HUES6 (cell line): ENCODE results near the gene TNRC18.
"Not testable (repeated sequence)": the region's sequence is repeated elsewhere in the genome, so short reads cannot be mapped to it uniquely, and the experiment has no call there.

Experiments
- H3K27ac ChIP-seq: 2 replicates; pipeline ENCODE4 v1.7.0; 2013; ENCODE audit warnings: low read depth, mild to moderate bottlenecking, low read length, inconsistent platforms
- H3K27me3 ChIP-seq: 2 replicates; pipeline ENCODE4 v1.6.1; 2013; ENCODE audit warnings: low read length; ENCODE audit not compliant: control insufficient read depth, insufficient read depth
- H3K36me3 ChIP-seq: 2 replicates; pipeline ENCODE4 v1.6.1; 2013; ENCODE audit warnings: low read length; ENCODE audit not compliant: control insufficient read depth, insufficient read depth
- H3K4me1 ChIP-seq: 2 replicates; pipeline ENCODE4 v1.6.1; 2013; ENCODE audit warnings: low read length; ENCODE audit not compliant: control insufficient read depth, insufficient read depth
- H3K4me3 ChIP-seq: 2 replicates; pipeline ENCODE4 v1.5.1; 2013; ENCODE audit warnings: low read depth, low read length
- H3K9ac ChIP-seq: one replicate; pipeline ENCODE4 v1.6.1; 2013; ENCODE audit warnings: mild to moderate bottlenecking, low read length
- H3K9me3 ChIP-seq: 2 replicates; pipeline ENCODE4 v1.6.1; 2013; ENCODE audit warnings: low read depth, low read length; ENCODE audit not compliant: control insufficient read depth, insufficient read depth

Gene TNRC18

GRCh38 chr7:5284304-5285281 is 139.0 kb downstream of the TNRC18 start:
- Histone ChIP-seq H3K27me3 (peaks cover 14% of the 10 kb centered on the region), H3K9ac (no peak overlapping the region), H3K4me3 (no peak overlapping the region), H3K36me3 (no peaks in the 10 kb centered on the region), H3K27ac (no peak overlapping the region), H3K4me1 (peaks cover 5% of the 10 kb centered on the region), H3K9me3 (no peaks in the 10 kb centered on the region)

- peaks cover 14% of the 10 kb centered on the region for H3K27me3 ChIP-seq
- no peak overlapping the region for H3K27ac ChIP-seq
Observed at GRCh38 chr7:5283421-5284303, 140.0 kb downstream of the TNRC18 start.

GRCh38 chr7:5282543-5283316 is 140.9 kb downstream of the TNRC18 start, which contains the start of gene SLC29A4:
SLC29A4 (plus strand) TSS chr7:5282943; CDS start chr7:5287817, 4,874 bp downstream.
- Histone ChIP-seq H3K27ac (no peak within 1 kb of the TSS), H3K9ac (no peak within 1 kb of the TSS), H3K27me3 (peaks cover 14% of the 10 kb centered on the region), H3K4me1 (peaks cover 5% of the 10 kb centered on the region), H3K4me3 (peak within 1 kb of the TSS; percentile 66), H3K36me3 (no peaks in the 10 kb centered on the region), H3K9me3 (no peaks in the 10 kb centered on the region)

More at GRCh38 chr7:5283421-5284303, 140.0 kb downstream of the TNRC18 start:
- H3K36me3 ChIP-seq = no peaks in the 10 kb centered on the region
- H3K4me1 ChIP-seq = peaks cover 5% of the 10 kb centered on the region
- H3K9me3 ChIP-seq = no peaks in the 10 kb centered on the region
- peak overlapping the region; percentile 66 for H3K4me3 ChIP-seq
- H3K9ac ChIP-seq = no peak overlapping the region

GRCh38 chr7:5281598-5282500 is 141.8 kb downstream of the TNRC18 start:
- H3K4me1 ChIP-seq, H3K9ac ChIP-seq, H3K9me3 ChIP-seq, H3K36me3 ChIP-seq, H3K27ac ChIP-seq: not testable (repeated sequence)
- Histone ChIP-seq H3K27me3 (peaks cover 14% of the 10 kb centered on the region), H3K4me3 (peak overlapping the region; percentile 43; the same call in 1 of the 2 replicates)

- H3K9me3 ChIP-seq = no peaks in the 10 kb centered on the region
- H3K4me3 ChIP-seq = no peak overlapping the region
- H3K4me1 ChIP-seq = peaks cover 5% of the 10 kb centered on the region
- H3K36me3 ChIP-seq = no peaks in the 10 kb centered on the region
- H3K27ac ChIP-seq = no peak overlapping the region
- H3K9ac ChIP-seq = no peak overlapping the region
- H3K27me3 ChIP-seq = peaks cover 13% of the 10 kb centered on the region
Observed at GRCh38 chr7:5279734-5280133, 143.9 kb downstream of the TNRC18 start.

GRCh38 chr7:5278766-5279165 is 144.9 kb downstream of the TNRC18 start:
- peaks cover 4% of the 10 kb centered on the region for H3K27me3 ChIP-seq
- H3K9me3 ChIP-seq = no peaks in the 10 kb centered on the region

GRCh38 chr7:5276611-5277010 is 147.0 kb downstream of the TNRC18 start:
- H3K4me1 ChIP-seq = peaks cover 4% of the 10 kb centered on the region
- no peak overlapping the region for H3K4me3 ChIP-seq
- no peaks in the 10 kb centered on the region for H3K36me3 ChIP-seq
- no peaks in the 10 kb centered on the region for H3K27me3 ChIP-seq
- no peak overlapping the region for H3K27ac ChIP-seq
- H3K9me3 ChIP-seq = no peaks in the 10 kb centered on the region
- H3K9ac ChIP-seq = no peak overlapping the region

More at GRCh38 chr7:5278766-5279165, 144.9 kb downstream of the TNRC18 start:
- Histone ChIP-seq H3K36me3 (no peaks in the 10 kb centered on the region), H3K4me1 (peaks cover 5% of the 10 kb centered on the region), H3K4me3 (no peak overlapping the region), H3K27ac (no peak overlapping the region), H3K9ac (no peak overlapping the region)

GRCh38 chr7:5276123-5276522 is 147.5 kb downstream of the TNRC18 start:
- H3K27ac ChIP-seq, H3K9me3 ChIP-seq, H3K36me3 ChIP-seq, H3K9ac ChIP-seq, H3K4me1 ChIP-seq, H3K4me3 ChIP-seq, H3K27me3 ChIP-seq: not testable (repeated sequence)

- H3K36me3 ChIP-seq, H3K4me1 ChIP-seq, H3K9me3 ChIP-seq, H3K4me3 ChIP-seq, H3K9ac ChIP-seq, H3K27ac ChIP-seq, H3K27me3 ChIP-seq: not testable (repeated sequence)
Observed at GRCh38 chr7:5275510-5275909, 148.1 kb downstream of the TNRC18 start.

- H3K4me1 ChIP-seq, H3K36me3 ChIP-seq, H3K27me3 ChIP-seq, H3K9ac ChIP-seq, H3K27ac ChIP-seq, H3K9me3 ChIP-seq, H3K4me3 ChIP-seq: not testable (repeated sequence)
Observed at GRCh38 chr7:5274985-5275431, 148.6 kb downstream of the TNRC18 start.
